Ishikawa (cell line): ENCODE measurements around the gene CDS2.

Experiments used
- CEBPB ChIP-seq: IDR thresholded peaks from 2 replicates; pipeline ENCODE4 v1.6.1; 2012
- CREB1 ChIP-seq: IDR thresholded peaks from 2 replicates; pipeline ENCODE4 v1.6.1; 2012; ENCODE audit warnings: low read depth
- EGR1 ChIP-seq: IDR thresholded peaks from 2 replicates; pipeline ENCODE4 v1.6.1; 2012
- EP300 ChIP-seq: IDR thresholded peaks from 2 replicates; pipeline ENCODE4 v1.6.1; 2012; ENCODE audit warnings: borderline replicate concordance
- FOXM1 ChIP-seq: IDR thresholded peaks from 2 replicates; pipeline ENCODE4 v1.6.1; 2012; ENCODE audit warnings: low read depth, borderline replicate concordance
- NFIC ChIP-seq: IDR thresholded peaks from 2 replicates; pipeline ENCODE4 v1.6.1; 2012
- RAD21 ChIP-seq: IDR thresholded peaks from 2 replicates; pipeline ENCODE4 v1.6.1; 2012; ENCODE audit warnings: low read depth
- TAF1 ChIP-seq: IDR thresholded peaks from 2 replicates; pipeline ENCODE4 v1.6.1; 2012; ENCODE audit warnings: low read depth, mild to moderate bottlenecking
- TCF12 ChIP-seq: IDR thresholded peaks from 2 replicates; pipeline ENCODE4 v1.6.1; 2012; ENCODE audit warnings: low read depth
- TEAD4 ChIP-seq: IDR thresholded peaks from 2 replicates; pipeline ENCODE4 v1.6.1; 2012
- YY1 ChIP-seq: IDR thresholded peaks from 2 replicates; pipeline ENCODE4 v1.6.1; 2012; ENCODE audit warnings: low read depth
- ZBTB7A ChIP-seq: IDR thresholded peaks from 2 replicates; pipeline ENCODE4 v1.6.1; 2012; ENCODE audit warnings: low read depth
- TF ChIP-seq, protein P1 (sequence below): IDR thresholded peaks from 2 replicates; pipeline ENCODE4 v1.6.1; 2012
- TF ChIP-seq, protein P2 (sequence below): IDR thresholded peaks from 2 replicates; pipeline ENCODE4 v1.6.1; 2012
- TF ChIP-seq, protein P3 (sequence below): IDR thresholded peaks from 2 replicates; pipeline ENCODE4 v1.6.1; 2012; ENCODE audit warnings: low read depth, mild to moderate bottlenecking

CDS2 gene

DNA sequence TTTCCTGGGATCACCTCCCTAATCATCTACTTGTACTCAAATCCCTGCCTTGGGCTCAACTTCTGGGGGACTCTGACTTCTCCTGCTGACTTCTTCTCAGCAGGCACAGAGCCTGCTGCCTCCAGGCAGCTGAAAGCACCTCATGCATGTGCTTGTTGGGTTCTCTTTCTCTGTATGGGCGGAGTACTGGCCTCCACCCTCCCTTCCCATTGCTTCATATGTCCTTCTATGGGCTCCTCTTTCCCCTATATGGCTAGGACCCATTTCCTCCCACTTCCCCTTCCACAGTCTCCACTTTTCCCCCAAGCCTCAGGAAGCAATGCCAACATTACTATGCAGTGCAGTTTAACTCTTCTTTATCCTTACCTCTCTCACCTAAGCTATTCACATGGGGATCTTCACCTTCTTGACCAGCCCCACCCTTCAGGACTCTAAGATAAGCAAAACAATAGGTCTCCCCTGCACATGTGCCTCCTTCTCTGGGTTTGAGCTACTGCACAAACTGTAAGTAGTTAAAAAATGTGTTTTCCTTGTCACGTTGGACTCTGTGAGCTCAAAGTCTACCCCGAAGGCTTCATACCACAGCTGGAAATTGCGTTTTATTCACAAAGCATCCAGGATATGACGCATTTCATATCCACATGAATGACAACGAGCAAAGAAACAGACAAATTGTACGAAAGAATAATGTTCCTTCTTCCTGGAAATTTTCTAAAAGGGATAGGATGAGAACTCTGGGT, 93.7 kb downstream of the CDS2 start:
- TF ChIP-seq NFIC (no peak), EP300 (no peak), FOXM1 (no peak), TEAD4 (no peak)

DNA sequence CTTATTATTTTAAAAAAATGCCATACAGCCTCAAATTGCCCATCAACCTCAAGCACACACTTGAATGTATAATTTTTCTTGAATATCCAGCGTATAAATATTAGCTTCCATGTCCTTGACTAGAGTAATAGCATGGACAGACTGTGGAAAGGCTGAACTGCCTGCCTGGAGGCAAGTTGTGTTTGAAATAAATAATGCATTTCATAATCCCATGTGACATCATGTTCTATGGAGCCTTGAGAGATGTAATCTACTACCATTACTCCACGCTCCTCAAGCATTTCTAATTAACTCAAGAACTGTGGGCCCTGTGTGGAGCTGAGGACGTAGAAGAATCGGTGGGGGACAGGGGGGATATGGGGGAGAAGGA, 94.2 kb downstream of the CDS2 start:
- no peak for TF ChIP-seq EP300
- TF ChIP-seq FOXM1, result no peak
- no peak for TF ChIP-seq RAD21
- TF ChIP-seq CEBPB, result no peak
- no peak for TF ChIP-seq TCF12
- no peak for TF ChIP-seq NFIC
- no peak for TF ChIP-seq TEAD4
- TF ChIP-seq, protein P1, sequence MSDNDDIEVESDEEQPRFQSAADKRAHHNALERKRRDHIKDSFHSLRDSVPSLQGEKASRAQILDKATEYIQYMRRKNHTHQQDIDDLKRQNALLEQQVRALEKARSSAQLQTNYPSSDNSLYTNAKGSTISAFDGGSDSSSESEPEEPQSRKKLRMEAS, result no peak
- TF ChIP-seq, protein P2, sequence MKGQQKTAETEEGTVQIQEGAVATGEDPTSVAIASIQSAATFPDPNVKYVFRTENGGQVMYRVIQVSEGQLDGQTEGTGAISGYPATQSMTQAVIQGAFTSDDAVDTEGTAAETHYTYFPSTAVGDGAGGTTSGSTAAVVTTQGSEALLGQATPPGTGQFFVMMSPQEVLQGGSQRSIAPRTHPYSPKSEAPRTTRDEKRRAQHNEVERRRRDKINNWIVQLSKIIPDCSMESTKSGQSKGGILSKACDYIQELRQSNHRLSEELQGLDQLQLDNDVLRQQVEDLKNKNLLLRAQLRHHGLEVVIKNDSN, result no peak
- TF ChIP-seq, protein P3, sequence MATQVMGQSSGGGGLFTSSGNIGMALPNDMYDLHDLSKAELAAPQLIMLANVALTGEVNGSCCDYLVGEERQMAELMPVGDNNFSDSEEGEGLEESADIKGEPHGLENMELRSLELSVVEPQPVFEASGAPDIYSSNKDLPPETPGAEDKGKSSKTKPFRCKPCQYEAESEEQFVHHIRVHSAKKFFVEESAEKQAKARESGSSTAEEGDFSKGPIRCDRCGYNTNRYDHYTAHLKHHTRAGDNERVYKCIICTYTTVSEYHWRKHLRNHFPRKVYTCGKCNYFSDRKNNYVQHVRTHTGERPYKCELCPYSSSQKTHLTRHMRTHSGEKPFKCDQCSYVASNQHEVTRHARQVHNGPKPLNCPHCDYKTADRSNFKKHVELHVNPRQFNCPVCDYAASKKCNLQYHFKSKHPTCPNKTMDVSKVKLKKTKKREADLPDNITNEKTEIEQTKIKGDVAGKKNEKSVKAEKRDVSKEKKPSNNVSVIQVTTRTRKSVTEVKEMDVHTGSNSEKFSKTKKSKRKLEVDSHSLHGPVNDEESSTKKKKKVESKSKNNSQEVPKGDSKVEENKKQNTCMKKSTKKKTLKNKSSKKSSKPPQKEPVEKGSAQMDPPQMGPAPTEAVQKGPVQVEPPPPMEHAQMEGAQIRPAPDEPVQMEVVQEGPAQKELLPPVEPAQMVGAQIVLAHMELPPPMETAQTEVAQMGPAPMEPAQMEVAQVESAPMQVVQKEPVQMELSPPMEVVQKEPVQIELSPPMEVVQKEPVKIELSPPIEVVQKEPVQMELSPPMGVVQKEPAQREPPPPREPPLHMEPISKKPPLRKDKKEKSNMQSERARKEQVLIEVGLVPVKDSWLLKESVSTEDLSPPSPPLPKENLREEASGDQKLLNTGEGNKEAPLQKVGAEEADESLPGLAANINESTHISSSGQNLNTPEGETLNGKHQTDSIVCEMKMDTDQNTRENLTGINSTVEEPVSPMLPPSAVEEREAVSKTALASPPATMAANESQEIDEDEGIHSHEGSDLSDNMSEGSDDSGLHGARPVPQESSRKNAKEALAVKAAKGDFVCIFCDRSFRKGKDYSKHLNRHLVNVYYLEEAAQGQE, result no peak
- TF ChIP-seq CREB1, result no peak
- no peak for TF ChIP-seq ZBTB7A
- no peak for TF ChIP-seq EGR1
- no peak for TF ChIP-seq YY1
- no peak for TF ChIP-seq TAF1

DNA sequence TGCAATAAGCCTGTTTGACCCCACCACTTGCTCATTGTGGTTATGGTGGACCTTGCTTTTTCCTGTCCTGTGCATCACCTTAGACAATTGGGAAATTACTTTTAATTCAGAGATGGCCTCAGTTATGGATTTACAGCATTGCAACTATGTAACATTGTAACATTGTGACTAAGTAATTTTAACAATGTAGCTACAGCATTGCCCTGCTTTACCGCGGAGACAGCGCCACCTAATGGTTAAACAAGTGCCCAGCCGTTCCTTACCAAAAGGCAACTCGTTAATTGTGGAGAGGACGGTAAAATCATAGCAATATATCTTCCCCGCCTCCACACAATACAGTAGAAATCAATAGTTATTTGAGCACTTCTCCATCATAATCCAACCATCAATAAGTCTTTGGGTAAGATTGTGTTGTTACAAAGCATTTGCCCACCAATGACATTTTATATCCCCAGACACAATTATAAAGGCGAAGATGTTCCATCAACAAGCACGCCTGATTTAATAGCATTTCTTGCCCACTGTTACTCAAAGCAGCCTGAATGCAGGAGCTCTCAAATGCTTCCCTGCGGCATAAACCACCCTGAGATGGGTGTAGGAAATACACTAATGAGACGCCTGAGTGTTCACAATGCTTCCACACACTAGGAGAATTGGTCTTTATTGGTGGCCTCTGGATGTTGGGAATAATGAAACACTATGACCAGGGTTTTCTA, 96.3 kb downstream of the CDS2 start:
- TF ChIP-seq TCF12 (no peak), CREB1 (no peak), TEAD4 (0 out of 2 replicates have a peak, but pooled peaks have one; percentile 17), RAD21 (peak; percentile 86), YY1 (no peak)

DNA sequence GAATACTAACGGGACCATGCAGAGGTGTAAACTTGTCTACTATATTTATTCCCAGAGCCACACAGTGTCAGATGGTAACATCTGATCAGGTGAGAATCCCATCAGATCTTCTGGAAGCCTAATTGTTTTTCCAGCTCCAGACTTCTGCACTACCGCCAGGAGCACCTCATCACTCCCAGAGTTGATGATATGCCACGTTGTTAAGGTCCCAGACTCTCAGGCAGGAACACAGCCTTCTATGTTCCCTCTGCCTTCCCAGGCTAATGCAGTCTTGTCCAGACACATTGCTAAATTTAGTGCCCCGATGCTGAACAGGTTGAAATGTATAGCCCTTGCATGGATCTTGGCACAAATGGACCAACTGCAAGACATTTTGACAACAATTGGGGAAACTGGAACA, 103.7 kb downstream of the CDS2 start:
- TF ChIP-seq RAD21, result no peak
- no peak for TF ChIP-seq EP300

DNA sequence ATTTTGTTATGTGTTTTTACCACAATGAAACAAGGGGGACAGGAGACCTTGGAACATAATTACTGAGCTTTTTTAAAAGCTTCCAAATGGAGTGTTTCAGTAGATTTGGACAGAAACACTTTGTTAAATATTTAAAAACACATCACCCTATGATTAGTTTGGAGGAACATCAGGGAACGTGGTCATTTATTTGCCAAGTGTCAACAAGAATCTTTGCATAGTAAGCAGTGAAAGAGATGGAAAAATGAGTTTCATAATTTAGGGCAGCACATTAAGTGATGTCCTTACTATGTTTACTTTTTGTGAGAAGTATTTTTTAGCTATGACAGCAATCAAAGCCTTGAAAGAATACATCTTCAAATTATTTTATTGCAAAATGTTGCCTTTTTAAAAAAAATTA, 107.3 kb downstream of the CDS2 start:
- TF ChIP-seq ZBTB7A (no peak), TAF1 (no peak), EGR1 (no peak), FOXM1 (no peak), YY1 (no peak), TEAD4 (no peak), EP300 (no peak), CREB1 (no peak), NFIC (no peak), RAD21 (no peak), CEBPB (no peak), TCF12 (no peak)
- TF ChIP-seq, protein P1, result no peak
- TF ChIP-seq, protein P3, result no peak

DNA sequence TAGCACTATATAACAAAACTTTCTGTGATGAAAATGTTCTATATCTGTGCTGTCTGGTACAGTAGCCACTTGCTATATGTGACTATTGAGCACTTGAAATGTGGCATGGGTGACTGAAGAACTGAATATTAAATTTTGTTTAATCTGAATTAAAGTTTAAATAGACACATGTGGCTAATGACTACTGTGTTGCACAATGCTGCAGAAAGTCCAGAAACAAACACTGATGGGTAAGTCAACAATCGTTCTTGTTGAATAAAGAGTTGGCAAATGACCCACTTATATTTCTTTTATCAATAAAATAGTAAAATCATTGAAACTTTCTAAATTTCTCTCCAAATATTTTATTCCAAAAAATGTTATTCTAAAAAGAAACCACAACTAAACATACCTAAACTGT, 108.2 kb downstream of the CDS2 start:
- TF ChIP-seq ZBTB7A (no peak), TCF12 (no peak), EGR1 (no peak), FOXM1 (no peak), TAF1 (no peak), NFIC (no peak), EP300 (no peak), CREB1 (no peak), YY1 (no peak), RAD21 (no peak), CEBPB (no peak), TEAD4 (no peak)
- TF ChIP-seq, protein P3, result no peak
- TF ChIP-seq, protein P2, result no peak
- TF ChIP-seq, protein P1, result no peak
